Measurements from ENCODE around the gene FAM120C. TPM values are rescaled to one million over a fixed set of nuclear protein-coding genes. Genes with fewer than 3 reads are reported as not detected.

The FAM120C gene
- total RNA-seq, 1 experiment from 2014 or later: 16.6 TPM

- Histone ChIP-seq H3K4me2 (ENCODE audit: low read depth, low read length, poor library complexity, severe bottlenecking) (peak overlapping the region; percentile 39), H4K20me1 (ENCODE audit: insufficient read depth, low read depth, low read length) (no peaks in the 10 kb centered on the region), H3K27ac (ENCODE audit: low read length) (no peak overlapping the region), H3K4me3 (ENCODE audit: low read length) (no peak overlapping the region), H3K36me3 (ENCODE audit: insufficient read depth, low read length) (no peaks in the 10 kb centered on the region), H3K79me2 (ENCODE audit: low read length) (no peaks in the 10 kb centered on the region), H3K9me3 (ENCODE audit: low read length) (no peaks in the 10 kb centered on the region), H2AFZ (ENCODE audit: low read length) (no peak overlapping the region), H3K9ac (ENCODE audit: low read length) (no peak overlapping the region), H3K9me2 (replicated peaks; ENCODE audit: insufficient read depth, low read length) (no peaks in the 10 kb centered on the region), H3K4me1 (ENCODE audit: low read length) (peaks cover 29% of the 10 kb centered on the region), H3K27me3 (ENCODE audit: low read length) (no peaks in the 10 kb centered on the region)
- no peak for DNase-seq
These were observed 10.2 kb upstream of the FAM120C start for GRCh38 chrX:54193085-54193821.

GRCh38 chrX:54184474-54184873, 1.4 kb upstream of the FAM120C start:
- Histone ChIP-seq H3K27me3 (ENCODE audit: low read length) (no peaks in the 10 kb centered on the region), H3K4me3 (ENCODE audit: low read length) (no peak overlapping the region), H3K27ac (ENCODE audit: low read length) (no peak overlapping the region), H3K9me2 (replicated peaks; ENCODE audit: insufficient read depth, low read length) (no peaks in the 10 kb centered on the region), H3K9ac (ENCODE audit: low read length) (no peak overlapping the region), H3K36me3 (ENCODE audit: insufficient read depth, low read length) (no peaks in the 10 kb centered on the region), H3K4me2 (ENCODE audit: low read depth, low read length, poor library complexity, severe bottlenecking) (no peak overlapping the region), H4K20me1 (ENCODE audit: insufficient read depth, low read depth, low read length) (no peaks in the 10 kb centered on the region), H3K9me3 (ENCODE audit: low read length) (no peaks in the 10 kb centered on the region), H3K4me1 (ENCODE audit: low read length) (peaks cover 28% of the 10 kb centered on the region), H2AFZ (ENCODE audit: low read length) (no peak overlapping the region), H3K79me2 (ENCODE audit: low read length) (peaks cover 34% of the 10 kb centered on the region)
- no peak for DNase-seq

- Histone ChIP-seq H4K20me1 (ENCODE audit: insufficient read depth, low read depth, low read length) (no peaks in the 10 kb centered on the region), H3K9me3 (ENCODE audit: low read length) (no peaks in the 10 kb centered on the region), H2AFZ (ENCODE audit: low read length) (no peak overlapping the region), H3K4me3 (ENCODE audit: low read length) (peak overlapping the region; percentile 74), H3K27ac (ENCODE audit: low read length) (peak overlapping the region; percentile 75), H3K79me2 (ENCODE audit: low read length) (peaks cover 56% of the 10 kb centered on the region), H3K9me2 (replicated peaks; ENCODE audit: insufficient read depth, low read length) (no peaks in the 10 kb centered on the region), H3K4me2 (ENCODE audit: low read depth, low read length, poor library complexity, severe bottlenecking) (peak overlapping the region; percentile 92), H3K9ac (ENCODE audit: low read length) (peak overlapping the region; percentile 95), H3K27me3 (ENCODE audit: low read length) (no peaks in the 10 kb centered on the region), H3K4me1 (ENCODE audit: low read length) (peaks cover 33% of the 10 kb centered on the region), H3K36me3 (ENCODE audit: insufficient read depth, low read length) (peaks cover 6% of the 10 kb centered on the region; the same call in 1 of the 2 replicates)
- peak; percentile 86 for DNase-seq
These were observed 725 bp downstream of the FAM120C start for GRCh38 chrX:54182194-54182863.

DNA sequence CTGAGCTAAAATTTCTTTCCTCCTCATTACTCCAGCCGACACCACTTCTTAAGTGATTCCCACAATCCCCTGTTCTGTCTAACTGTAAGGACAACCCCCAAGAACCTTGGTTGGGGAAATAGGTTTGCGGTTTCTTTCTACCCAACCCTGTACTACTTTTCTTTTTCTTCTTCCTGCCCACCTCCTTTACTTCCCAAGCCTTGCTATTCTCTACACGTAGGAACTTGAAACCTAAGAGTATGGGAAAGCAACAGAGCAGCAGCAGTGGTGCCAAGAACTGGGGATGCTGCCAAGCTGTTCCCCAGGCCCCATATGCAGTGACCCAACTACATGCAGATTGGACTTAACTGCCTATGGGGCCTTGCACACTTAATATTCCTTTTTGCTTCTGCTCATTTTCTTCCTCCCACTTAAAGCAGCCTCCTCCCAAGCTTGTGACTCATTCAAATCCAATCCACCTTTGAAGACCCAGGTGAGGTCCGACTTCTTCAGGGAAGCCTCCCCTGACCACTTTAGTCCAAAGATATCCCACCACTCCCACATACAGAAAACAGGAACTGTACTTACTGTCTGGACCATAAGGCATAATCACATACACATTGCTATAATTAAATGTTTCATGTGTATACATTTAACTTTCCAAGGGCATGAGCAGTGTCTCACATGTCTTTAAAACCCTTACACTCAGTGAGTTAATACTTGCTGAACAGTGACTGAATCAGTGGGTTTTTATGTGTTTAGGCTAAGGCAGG, 1.7 kb downstream of the FAM120C start:
- Histone ChIP-seq H4K20me1 (ENCODE audit: insufficient read depth, low read depth, low read length) (no peaks in the 10 kb centered on the region), H2AFZ (ENCODE audit: low read length) (no peak overlapping the region), H3K9me2 (replicated peaks; ENCODE audit: insufficient read depth, low read length) (no peaks in the 10 kb centered on the region), H3K4me3 (ENCODE audit: low read length) (peak overlapping the region; percentile 74), H3K27ac (ENCODE audit: low read length) (no peak overlapping the region), H3K9me3 (ENCODE audit: low read length) (no peaks in the 10 kb centered on the region), H3K4me2 (ENCODE audit: low read depth, low read length, poor library complexity, severe bottlenecking) (peak overlapping the region; percentile 92), H3K79me2 (ENCODE audit: low read length) (peaks cover 65% of the 10 kb centered on the region), H3K36me3 (ENCODE audit: insufficient read depth, low read length) (peaks cover 11% of the 10 kb centered on the region; the same call in 1 of the 2 replicates), H3K4me1 (ENCODE audit: low read length) (peaks cover 33% of the 10 kb centered on the region), H3K27me3 (ENCODE audit: low read length) (no peaks in the 10 kb centered on the region), H3K9ac (ENCODE audit: low read length) (peak overlapping the region; percentile 95)
- no peak for DNase-seq

DNA sequence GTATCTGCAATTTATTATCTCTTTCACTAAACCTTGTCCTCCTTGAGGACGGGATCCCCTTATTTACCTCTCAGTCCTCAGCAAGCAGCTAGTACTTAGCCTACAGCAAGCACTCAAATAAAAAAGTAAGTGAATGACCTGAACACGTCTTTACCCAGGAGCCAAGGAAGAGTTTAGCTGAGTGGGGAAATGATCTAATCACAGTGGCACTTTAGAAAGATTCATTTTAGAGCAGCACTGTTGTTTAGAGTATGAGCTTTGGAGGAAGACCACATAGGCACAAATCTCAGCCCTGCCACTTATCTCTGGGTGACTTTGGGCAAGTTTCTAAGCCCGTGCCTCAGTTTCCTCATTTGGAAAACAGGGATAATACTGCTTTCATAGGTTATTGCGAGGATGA, 2.7 kb downstream of the FAM120C start:
- Histone ChIP-seq H3K4me3 (ENCODE audit: low read length) (peak overlapping the region; percentile 74; the same call in 1 of the 2 replicates), H3K9me2 (replicated peaks; ENCODE audit: insufficient read depth, low read length) (no peaks in the 10 kb centered on the region), H3K79me2 (ENCODE audit: low read length) (peaks cover 71% of the 10 kb centered on the region), H3K4me2 (ENCODE audit: low read depth, low read length, poor library complexity, severe bottlenecking) (peak overlapping the region; percentile 92), H2AFZ (ENCODE audit: low read length) (no peak overlapping the region), H3K4me1 (ENCODE audit: low read length) (peaks cover 33% of the 10 kb centered on the region), H3K27me3 (ENCODE audit: low read length) (no peaks in the 10 kb centered on the region), H3K27ac (ENCODE audit: low read length) (no peak overlapping the region), H3K9me3 (ENCODE audit: low read length) (no peaks in the 10 kb centered on the region), H4K20me1 (ENCODE audit: insufficient read depth, low read depth, low read length) (no peaks in the 10 kb centered on the region), H3K36me3 (ENCODE audit: insufficient read depth, low read length) (peaks cover 14% of the 10 kb centered on the region; the same call in 1 of the 2 replicates), H3K9ac (ENCODE audit: low read length) (no peak overlapping the region)
- DNase-seq: no peak

DNA sequence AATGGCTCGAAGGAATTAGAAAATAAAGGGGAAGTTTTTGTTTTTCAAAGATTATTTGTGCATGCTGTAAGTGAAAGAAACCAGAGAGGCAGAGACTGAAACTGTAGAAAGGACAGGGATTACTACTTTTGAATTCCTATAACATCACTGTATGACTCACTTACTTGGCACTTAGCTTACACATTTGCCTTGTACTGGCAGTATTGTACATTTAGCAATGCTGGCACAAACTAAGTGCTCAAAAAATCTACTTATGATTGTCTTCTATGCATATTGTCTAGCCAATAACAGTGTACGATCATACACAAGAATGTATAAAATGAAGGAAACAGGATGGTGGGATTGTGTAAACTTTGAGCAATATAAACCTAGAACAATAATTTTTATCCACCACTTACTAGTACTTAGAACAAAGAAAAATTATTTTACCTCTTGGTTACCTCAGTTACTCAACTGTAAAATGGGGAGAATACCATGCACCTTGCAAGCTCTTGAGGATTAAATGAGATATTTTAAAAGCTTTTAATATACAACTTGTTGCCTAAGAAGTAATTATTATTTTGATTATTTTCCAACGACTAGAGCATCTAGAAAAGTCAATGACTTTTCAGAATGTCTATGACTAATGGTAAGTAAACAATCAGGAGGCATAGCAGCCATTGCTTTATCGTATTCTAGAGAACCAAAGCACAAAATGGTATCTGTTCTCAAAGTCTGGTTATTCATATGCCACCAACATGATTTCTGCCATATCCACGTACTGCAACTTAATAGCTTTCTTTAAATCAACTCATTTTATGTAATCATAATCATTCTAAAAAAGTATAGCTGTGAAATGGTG, 4.7 kb downstream of the FAM120C start:
- H4K20me1 ChIP-seq (ENCODE audit: insufficient read depth, low read depth, low read length): no peaks in the 10 kb centered on the region
- H3K9me2 ChIP-seq (replicated peaks; ENCODE audit: insufficient read depth, low read length): no peaks in the 10 kb centered on the region
- H3K9me3 ChIP-seq (ENCODE audit: low read length): no peaks in the 10 kb centered on the region
- no peak overlapping the region for H3K9ac ChIP-seq (ENCODE audit: low read length)
- H3K79me2 ChIP-seq (ENCODE audit: low read length): peaks cover 73% of the 10 kb centered on the region
- peak overlapping the region; percentile 13 for H3K4me2 ChIP-seq (ENCODE audit: low read depth, low read length, poor library complexity, severe bottlenecking)
- peaks cover 26% of the 10 kb centered on the region for H3K4me1 ChIP-seq (ENCODE audit: low read length)
- peaks cover 25% of the 10 kb centered on the region for H3K36me3 ChIP-seq (ENCODE audit: insufficient read depth, low read length)
- H2AFZ ChIP-seq (ENCODE audit: low read length): no peak overlapping the region
- DNase-seq: no peak
- no peaks in the 10 kb centered on the region for H3K27me3 ChIP-seq (ENCODE audit: low read length)
- no peak overlapping the region for H3K27ac ChIP-seq (ENCODE audit: low read length)
- H3K4me3 ChIP-seq (ENCODE audit: low read length): no peak overlapping the region

DNA sequence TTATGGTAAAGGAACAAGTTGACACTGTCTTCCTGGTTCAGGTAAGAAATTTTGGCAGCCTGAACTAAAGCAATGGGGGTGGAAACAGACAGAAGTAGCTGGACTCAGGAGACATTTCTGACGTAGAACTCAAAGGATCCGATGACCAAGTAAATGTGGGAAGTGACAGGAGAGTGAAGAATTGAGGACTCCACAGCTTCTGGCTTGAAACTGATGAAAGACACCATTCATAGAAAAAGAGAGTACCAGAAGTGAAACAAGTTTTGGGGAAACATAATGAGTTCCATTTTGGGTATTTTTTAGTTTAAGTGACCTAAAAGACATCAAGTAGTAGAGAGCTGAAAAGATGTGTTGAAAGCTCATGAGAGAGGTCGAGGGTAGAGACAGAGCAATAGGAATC, 5.7 kb downstream of the FAM120C start:
- Histone ChIP-seq H3K79me2 (ENCODE audit: low read length) (peaks cover 67% of the 10 kb centered on the region), H3K9me2 (replicated peaks; ENCODE audit: insufficient read depth, low read length) (no peaks in the 10 kb centered on the region), H3K36me3 (ENCODE audit: insufficient read depth, low read length) (peaks cover 25% of the 10 kb centered on the region)

More for the DNA sequence above, 5.7 kb downstream of the FAM120C start:
- H3K9ac ChIP-seq (ENCODE audit: low read length): no peak overlapping the region
- no peak overlapping the region for H2AFZ ChIP-seq (ENCODE audit: low read length)
- no peak overlapping the region for H3K4me2 ChIP-seq (ENCODE audit: low read depth, low read length, poor library complexity, severe bottlenecking)
- no peaks in the 10 kb centered on the region for H3K27me3 ChIP-seq (ENCODE audit: low read length)
- DNase-seq: no peak
- H3K27ac ChIP-seq (ENCODE audit: low read length): no peak overlapping the region
- no peaks in the 10 kb centered on the region for H4K20me1 ChIP-seq (ENCODE audit: insufficient read depth, low read depth, low read length)
- H3K4me3 ChIP-seq (ENCODE audit: low read length): no peak overlapping the region
- no peaks in the 10 kb centered on the region for H3K9me3 ChIP-seq (ENCODE audit: low read length)
- peaks cover 26% of the 10 kb centered on the region for H3K4me1 ChIP-seq (ENCODE audit: low read length)

Data from Karpas-422 (cell line).